Suprapubic skin (tissue), 4 donors: Measurements from ENCODE around the gene PHF5A. TPM values are rescaled to one million over a fixed set of nuclear protein-coding genes. Genes with fewer than 3 reads are reported as not detected.

Experiments used
- DNase-seq, 2 donors: peaks; one replicate each; pipeline ENCODE4 v3.0.0-alpha.2; 2019; ENCODE audit warnings: low spot score in 2 of 2
- H3K27ac ChIP-seq: fragments of 200-600 bp; sonication (generic); one replicate; pipeline ENCODE4 v1.5.1; 2019
- H3K27me3 ChIP-seq: fragments of 200-600 bp; sonication (generic); one replicate; pipeline ENCODE4 v1.5.1; 2019
- H3K36me3 ChIP-seq: fragments of 200-600 bp; sonication (generic); one replicate; pipeline ENCODE4 v1.5.1; 2019
- H3K4me1 ChIP-seq: fragments of 200-600 bp; sonication (generic); one replicate; pipeline ENCODE4 v1.5.1; 2019
- H3K4me3 ChIP-seq: fragments of 200-600 bp; sonication (generic); one replicate; pipeline ENCODE4 v1.5.1; 2019; ENCODE audit warnings: mild to moderate bottlenecking
- H3K9me3 ChIP-seq: fragments of 200-600 bp; sonication (generic); one replicate; pipeline ENCODE4 v1.5.1; 2019
- EP300 ChIP-seq: sonication (generic); formaldehyde crosslinking; IDR thresholded peaks from one replicate; pipeline ENCODE4 v1.6.1; 2017; ENCODE audit warnings: antibody characterized with exemption
- POLR2A ChIP-seq, 2 donors: fragments of 450-650 bp; IDR thresholded peaks; one replicate each; pipeline ENCODE4 v1.6.1; 2017; ENCODE audit warnings: antibody characterized with exemption in 2 of 2, mild to moderate bottlenecking in 2 of 2, moderate library complexity in 2 of 2
- POLR2AphosphoS5 ChIP-seq, 3 donors: sonication (generic); formaldehyde crosslinking; IDR thresholded peaks; one replicate each; pipeline ENCODE4 v1.6.1; 2017; ENCODE audit warnings: antibody characterized with exemption in 3 of 3
- WGBS: methylation state at CpG from one replicate; pipeline ENCODE4 v1.1.5; 2018; 5-methylcytosine and 5-hydroxymethylcytosine counted together
- total RNA-seq, 4 donors: library from RNA; depleted of rRNA; stranded (reverse); fragments of >200 nt; gene quantifications; one replicate each; pipeline ENCODE4 v1.1.0, GENCODE V29; 2016
- TF ChIP-seq, protein P1 (sequence below), 2 donors: fragments of 200-600 bp in 1 of 2; fragments of 450-650 bp in 1 of 2; sonication (generic) in 1 of 2; IDR thresholded peaks; one replicate each; pipeline ENCODE4 v1.5.1; 2016 to 2019; ENCODE audit warnings: antibody characterized with exemption in 2 of 2, mild to moderate bottlenecking in 1 of 2, moderate library complexity in 1 of 2

The PHF5A gene
- total RNA-seq, 4 donors from 2014 or later: 26.7 to 47.1 (median 36.9) TPM

DNA sequence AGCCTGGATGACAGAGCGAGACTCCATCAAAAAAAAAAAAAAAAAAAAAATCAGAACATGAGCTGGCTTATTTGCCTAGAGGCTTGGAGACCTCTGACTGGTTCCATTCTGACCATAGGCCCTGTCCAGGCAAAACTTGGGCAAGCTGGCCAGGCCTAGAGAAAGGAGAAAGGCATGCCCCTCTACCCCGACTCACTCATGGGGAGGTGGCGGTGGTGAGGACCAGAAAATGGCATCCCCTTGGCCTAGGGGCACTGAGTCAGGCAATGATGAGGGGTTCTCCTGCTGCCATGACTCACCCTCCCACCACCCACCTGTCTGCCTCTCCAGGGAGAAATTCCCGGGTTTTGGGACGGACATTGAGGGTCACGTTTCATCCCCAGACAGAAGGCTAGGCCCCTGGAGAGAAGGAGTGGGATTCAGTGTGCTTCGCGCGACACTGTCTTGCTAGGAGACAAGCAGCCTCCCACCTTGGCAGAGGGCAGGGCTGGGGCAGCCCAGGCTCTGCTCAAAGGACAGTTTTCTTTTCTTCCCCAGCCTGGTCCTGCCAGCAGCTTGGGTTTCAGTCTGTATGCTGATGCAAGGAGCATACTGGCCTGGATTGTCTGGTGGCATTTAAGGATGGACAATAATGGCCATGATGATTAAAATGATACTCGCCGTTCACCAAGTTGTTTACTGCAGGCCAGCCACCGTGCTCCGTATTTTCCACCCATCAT, 39.1 kb downstream of the PHF5A start:
- DNase-seq: no peak
- WGBS: 88% methylated on average over 13 of the region's 13 CpGs

DNA sequence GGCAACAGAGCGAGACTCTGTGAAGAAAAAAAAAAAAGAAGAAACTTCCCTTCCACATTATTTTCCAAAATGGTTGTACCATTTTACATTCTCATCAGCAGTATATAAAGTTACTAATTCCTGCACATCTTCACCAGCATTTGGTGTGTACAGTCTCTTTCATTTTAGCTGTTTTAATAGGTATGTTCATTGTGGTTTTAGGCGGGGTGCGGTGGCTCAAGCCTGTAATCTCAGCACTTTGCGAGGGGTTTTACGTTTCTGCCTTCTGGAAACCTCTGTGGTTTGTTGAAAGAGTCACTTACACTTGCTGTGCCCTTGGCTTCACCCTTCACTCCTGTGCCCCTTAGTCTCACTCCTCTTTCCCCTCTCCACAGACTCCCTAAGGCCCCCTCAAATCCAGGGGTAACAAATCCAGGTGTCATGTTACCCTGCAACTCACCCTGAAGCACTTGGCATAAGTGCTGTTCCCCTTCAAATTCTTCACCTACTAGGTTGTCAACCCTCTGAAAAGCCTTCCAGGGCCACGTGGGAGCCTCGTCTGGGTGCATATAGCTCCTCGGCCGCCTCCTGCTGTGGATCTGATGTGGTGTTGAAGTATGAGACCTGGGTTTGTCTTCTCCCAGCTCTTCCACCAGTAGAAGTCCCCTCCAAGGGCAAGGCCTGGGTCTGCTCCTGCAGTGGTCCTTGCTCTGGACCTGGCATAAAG, 42.7 kb downstream of the PHF5A start:
- H3K27ac ChIP-seq: no peak overlapping the region
- peaks cover 31% of the 10 kb centered on the region for H3K36me3 ChIP-seq
- H3K27me3 ChIP-seq: no peaks in the 10 kb centered on the region
- TF ChIP-seq POLR2A (IDR thresholded peaks at IDR 0.05): no peak
- TF ChIP-seq, protein P1, sequence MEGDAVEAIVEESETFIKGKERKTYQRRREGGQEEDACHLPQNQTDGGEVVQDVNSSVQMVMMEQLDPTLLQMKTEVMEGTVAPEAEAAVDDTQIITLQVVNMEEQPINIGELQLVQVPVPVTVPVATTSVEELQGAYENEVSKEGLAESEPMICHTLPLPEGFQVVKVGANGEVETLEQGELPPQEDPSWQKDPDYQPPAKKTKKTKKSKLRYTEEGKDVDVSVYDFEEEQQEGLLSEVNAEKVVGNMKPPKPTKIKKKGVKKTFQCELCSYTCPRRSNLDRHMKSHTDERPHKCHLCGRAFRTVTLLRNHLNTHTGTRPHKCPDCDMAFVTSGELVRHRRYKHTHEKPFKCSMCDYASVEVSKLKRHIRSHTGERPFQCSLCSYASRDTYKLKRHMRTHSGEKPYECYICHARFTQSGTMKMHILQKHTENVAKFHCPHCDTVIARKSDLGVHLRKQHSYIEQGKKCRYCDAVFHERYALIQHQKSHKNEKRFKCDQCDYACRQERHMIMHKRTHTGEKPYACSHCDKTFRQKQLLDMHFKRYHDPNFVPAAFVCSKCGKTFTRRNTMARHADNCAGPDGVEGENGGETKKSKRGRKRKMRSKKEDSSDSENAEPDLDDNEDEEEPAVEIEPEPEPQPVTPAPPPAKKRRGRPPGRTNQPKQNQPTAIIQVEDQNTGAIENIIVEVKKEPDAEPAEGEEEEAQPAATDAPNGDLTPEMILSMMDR (IDR thresholded peaks at IDR 0.05): no peak
- no peak for TF ChIP-seq EP300
- TF ChIP-seq POLR2AphosphoS5 (IDR thresholded peaks at IDR 0.05): no peak
- H3K4me1 ChIP-seq: no peaks in the 10 kb centered on the region
- no peak for DNase-seq
- 72% methylated on average over 9 of the region's 9 CpGs for WGBS
- no peaks in the 10 kb centered on the region for H3K9me3 ChIP-seq
- H3K4me3 ChIP-seq: no peak overlapping the region

More for the DNA sequence above, 39.1 kb downstream of the PHF5A start:
- H3K36me3 ChIP-seq: peaks cover 33% of the 10 kb centered on the region
- no peak overlapping the region for H3K27ac ChIP-seq
- H3K4me1 ChIP-seq: peaks cover 6% of the 10 kb centered on the region
- H3K4me3 ChIP-seq: no peak overlapping the region
- TF ChIP-seq POLR2A (IDR thresholded peaks at IDR 0.05): no peak
- TF ChIP-seq POLR2AphosphoS5 (IDR thresholded peaks at IDR 0.05): no peak
- TF ChIP-seq, protein P1 (IDR thresholded peaks at IDR 0.05): no peak
- no peak for TF ChIP-seq EP300
- no peaks in the 10 kb centered on the region for H3K27me3 ChIP-seq
- no peaks in the 10 kb centered on the region for H3K9me3 ChIP-seq

DNA sequence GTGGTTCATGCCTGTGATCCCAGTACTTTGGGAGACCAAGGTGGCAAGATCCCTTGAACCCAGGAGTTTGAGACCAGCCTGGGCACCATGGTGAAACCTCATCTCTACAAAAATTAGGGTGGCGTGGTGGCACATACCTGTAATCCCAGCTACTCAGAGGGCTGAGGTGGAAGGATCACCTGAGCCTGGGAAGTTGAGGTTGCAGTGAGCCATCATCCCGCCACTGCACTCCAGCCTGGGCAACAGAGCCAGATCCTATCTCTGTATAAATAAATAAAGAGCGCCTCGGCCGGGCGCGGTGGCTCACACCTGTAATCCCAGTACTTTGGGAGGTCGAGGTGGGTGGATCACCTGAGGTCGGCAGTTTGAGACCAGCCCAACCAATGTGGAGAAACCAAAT, 49.8 kb downstream of the PHF5A start:
- H3K27ac ChIP-seq: peak overlapping the region; percentile 63
- H3K36me3 ChIP-seq: peaks cover 9% of the 10 kb centered on the region
- no peaks in the 10 kb centered on the region for H3K27me3 ChIP-seq
- WGBS: 87% methylated on average over 9 of the region's 9 CpGs
- no peak overlapping the region for H3K4me3 ChIP-seq
- no peaks in the 10 kb centered on the region for H3K9me3 ChIP-seq
- peaks cover 37% of the 10 kb centered on the region for H3K4me1 ChIP-seq
- no peak for DNase-seq
- no peak for TF ChIP-seq EP300
- TF ChIP-seq POLR2AphosphoS5 (IDR thresholded peaks at IDR 0.05): no peak
- TF ChIP-seq POLR2A (IDR thresholded peaks at IDR 0.05): no peak
- TF ChIP-seq, protein P1 (IDR thresholded peaks at IDR 0.05): no peak

DNA sequence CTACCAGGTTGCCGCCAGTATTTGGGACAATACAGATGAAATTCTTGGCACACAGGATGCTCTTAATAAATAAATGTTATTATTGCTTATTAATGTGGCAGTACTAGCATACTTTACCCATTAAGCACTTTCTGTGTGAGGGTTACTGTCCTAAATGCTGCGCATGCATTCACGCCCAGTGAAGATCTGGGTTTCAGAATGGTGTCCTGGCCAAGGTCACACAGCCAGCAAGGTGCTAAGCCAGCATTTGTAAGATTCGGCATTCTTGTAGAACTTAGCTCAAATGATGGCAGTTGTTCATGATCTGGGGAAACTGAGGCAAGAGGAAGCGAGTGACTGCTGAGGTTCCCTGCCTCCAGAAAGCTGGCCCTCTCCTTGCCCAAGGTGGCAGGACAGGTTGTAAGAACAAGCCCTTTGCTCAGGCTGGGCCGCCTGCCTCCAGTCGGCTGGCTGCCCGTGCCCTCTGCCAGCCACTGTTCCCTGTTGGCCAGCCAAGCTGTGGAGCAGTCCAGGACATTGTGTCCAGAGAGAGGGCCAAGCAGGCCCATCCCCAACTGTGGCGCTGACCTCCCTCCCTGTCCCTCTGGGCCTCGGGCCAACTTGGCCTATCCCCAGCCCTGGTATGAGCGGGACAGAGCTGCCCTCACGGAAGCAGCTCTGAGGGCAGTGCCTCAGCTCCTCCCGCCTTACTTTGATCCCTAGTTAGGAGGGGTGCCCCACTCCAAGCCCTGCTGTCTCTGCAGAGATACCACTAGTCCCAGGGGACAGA, 50.7 kb downstream of the PHF5A start:
- TF ChIP-seq POLR2AphosphoS5 (IDR thresholded peaks at IDR 0.05) (peak in 2 of 3 donors; percentile 48 to 96), EP300 (peak; percentile 89), POLR2A (IDR thresholded peaks at IDR 0.05) (no peak)
- TF ChIP-seq, protein P1 (IDR thresholded peaks at IDR 0.05): no peak
- Histone ChIP-seq H3K4me1 (peaks cover 40% of the 10 kb centered on the region), H3K36me3 (peaks cover under 1% of the 10 kb centered on the region), H3K9me3 (no peaks in the 10 kb centered on the region), H3K27me3 (no peaks in the 10 kb centered on the region), H3K27ac (peak overlapping the region; percentile 63), H3K4me3 (no peak overlapping the region)
- DNase-seq: peak; percentile 91
- 43% methylated on average over 13 of the region's 13 CpGs for WGBS

DNA sequence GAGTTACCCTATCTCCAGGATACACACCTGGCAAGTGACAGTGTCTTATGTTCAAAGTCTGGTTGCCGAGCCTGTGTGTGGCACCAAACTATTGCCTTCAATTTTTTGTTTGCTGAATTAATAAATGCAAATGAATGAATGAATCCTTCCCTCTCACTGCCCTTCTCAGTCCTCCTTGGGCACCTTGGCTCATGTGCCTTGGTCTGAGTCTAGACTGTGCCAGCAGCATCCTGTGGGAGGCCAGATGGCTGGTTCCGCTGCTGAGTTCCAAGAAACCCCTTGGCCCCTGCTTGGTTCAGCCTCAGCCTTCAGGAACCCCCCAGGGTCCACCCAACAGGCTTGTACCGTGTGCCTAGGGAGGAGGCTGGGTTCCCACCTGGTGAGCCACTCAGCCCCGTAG, 52.9 kb downstream of the PHF5A start:
- no peak for DNase-seq
- WGBS: 91% methylated on average over 4 of the region's 4 CpGs
- Histone ChIP-seq H3K36me3 (no peaks in the 10 kb centered on the region), H3K9me3 (no peaks in the 10 kb centered on the region), H3K27ac (peak overlapping the region; percentile 20), H3K4me1 (peaks cover 63% of the 10 kb centered on the region), H3K4me3 (peak overlapping the region; percentile 71), H3K27me3 (no peaks in the 10 kb centered on the region)
- TF ChIP-seq, protein P1 (IDR thresholded peaks at IDR 0.05): no peak
- no peak for TF ChIP-seq POLR2AphosphoS5 (IDR thresholded peaks at IDR 0.05)
- TF ChIP-seq POLR2A (IDR thresholded peaks at IDR 0.05): no peak
- no peak for TF ChIP-seq EP300
